GM23248 (cell line): ENCODE data around the gene SLC8A1. TPM values are rescaled to one million over a fixed set of nuclear protein-coding genes. Genes with fewer than 3 reads are reported as not detected.
A peak's percentile ranks its signal among the peaks of the same experiment; 100 is the strongest.

Experiments
- DNase-seq: peaks from one replicate; pipeline ENCODE4 v3.0.0-alpha.2; 2015
- H2AFZ ChIP-seq: fragments of 200-600 bp; sonication (generic); 2 replicates; pipeline ENCODE4 v1.6.1; 2016; ENCODE audit warnings: antibody characterized with exemption
- H3F3A ChIP-seq: fragments of 200-600 bp; sonication (generic); 2 replicates; pipeline ENCODE4 v1.6.1; 2016; ENCODE audit warnings: mild to moderate bottlenecking, antibody characterized with exemption, mixed run types; ENCODE audit not compliant: insufficient read depth
- H3K27ac ChIP-seq: fragments of 200-600 bp; sonication (generic); 2 replicates; pipeline ENCODE4 v1.5.1; 2016; ENCODE audit warnings: mild to moderate bottlenecking
- H3K27me3 ChIP-seq: fragments of 200-600 bp; sonication (generic); replicated peaks from 2 replicates; pipeline ENCODE4 v1.6.1; 2016; ENCODE audit warnings: mild to moderate bottlenecking; ENCODE audit not compliant: insufficient read depth
- H3K36me3 ChIP-seq: fragments of 200-600 bp; sonication (generic); 2 replicates; pipeline ENCODE4 v1.6.1; 2016; ENCODE audit warnings: low read depth, mild to moderate bottlenecking
- H3K4me1 ChIP-seq: fragments of 200-600 bp; sonication (generic); 2 replicates; pipeline ENCODE4 v1.6.1; 2016; ENCODE audit warnings: mild to moderate bottlenecking; ENCODE audit not compliant: insufficient read depth
- H3K4me2 ChIP-seq: fragments of 200-600 bp; sonication (generic); one replicate; pipeline ENCODE4 v1.6.1; 2016; ENCODE audit warnings: mild to moderate bottlenecking; ENCODE audit not compliant: unreplicated experiment
- H3K4me3 ChIP-seq: fragments of 200-600 bp; sonication (generic); 2 replicates; pipeline ENCODE4 v1.5.1; 2016; ENCODE audit warnings: mild to moderate bottlenecking
- H3K79me2 ChIP-seq: fragments of 200-600 bp; sonication (generic); 2 replicates; pipeline ENCODE4 v1.6.1; 2016; ENCODE audit warnings: mild to moderate bottlenecking; ENCODE audit not compliant: insufficient read depth
- H3K9ac ChIP-seq: fragments of 200-600 bp; sonication (generic); 2 replicates; pipeline ENCODE4 v1.6.1; 2016; ENCODE audit warnings: mild to moderate bottlenecking
- H3K9me2 ChIP-seq: fragments of 200-600 bp; sonication (generic); 2 replicates; pipeline ENCODE4 v1.6.1; 2016; ENCODE audit warnings: mixed run types, mild to moderate bottlenecking, moderate library complexity; ENCODE audit not compliant: insufficient read depth
- H3K9me3 ChIP-seq: fragments of 200-600 bp; sonication (generic); one replicate; pipeline ENCODE4 v1.6.1; 2017; ENCODE audit warnings: low read depth
- H4K20me1 ChIP-seq: fragments of 200-600 bp; sonication (generic); 2 replicates; pipeline ENCODE4 v1.6.0; 2016; ENCODE audit not compliant: insufficient read depth
- EZH2 ChIP-seq: fragments of 200-600 bp; sonication (generic); IDR thresholded peaks from 2 replicates; pipeline ENCODE4 v1.6.1; 2018; ENCODE audit warnings: antibody characterized with exemption, mild to moderate bottlenecking; ENCODE audit not compliant: insufficient read depth, poor library complexity, severe bottlenecking
- EZH2phosphoT487 ChIP-seq: fragments of 200-600 bp; sonication (generic); IDR thresholded peaks from 2 replicates; pipeline ENCODE4 v1.6.1; 2018; ENCODE audit warnings: antibody characterized with exemption, moderate library complexity, mild to moderate bottlenecking, low read depth; ENCODE audit not compliant: insufficient read depth
- WGBS, 2 experiments: methylation state at CpG; one replicate each; pipeline ENCODE4 v1.1.6; 2015 to 2017; ENCODE audit warnings: low lambda C conversion rate in 2 of 2, low coverage in 1 of 2; ENCODE audit errors: missing lambda C conversion rate in 2 of 2; 5-methylcytosine and 5-hydroxymethylcytosine counted together
- in situ Hi-C: fragments of 300-500 bp; cut with MboI; formaldehyde crosslinking; loops from 2 replicates; pipeline ENCODE4 v1.15.0; 2020
- polyA plus RNA-seq: library from polyadenylated mRNA; unstranded; fragments of >200 nt; fragmentation: Nextera tagmentation; extraction: Ambion mirVana; gene quantifications from 2 replicates; pipeline ENCODE4 v1.2.1, GENCODE V29; 2016
- total RNA-seq: library from RNA; depleted of rRNA; stranded (reverse); fragments of >200 nt; shearing (Covaris generic); gene quantifications from 2 replicates; pipeline ENCODE4 v1.2.3, GENCODE V29; 2014

The SLC8A1 gene
- total and polyA plus RNA-seq, 2 experiments from 2014 or later: 13.8 to 83.4 TPM

DNA sequence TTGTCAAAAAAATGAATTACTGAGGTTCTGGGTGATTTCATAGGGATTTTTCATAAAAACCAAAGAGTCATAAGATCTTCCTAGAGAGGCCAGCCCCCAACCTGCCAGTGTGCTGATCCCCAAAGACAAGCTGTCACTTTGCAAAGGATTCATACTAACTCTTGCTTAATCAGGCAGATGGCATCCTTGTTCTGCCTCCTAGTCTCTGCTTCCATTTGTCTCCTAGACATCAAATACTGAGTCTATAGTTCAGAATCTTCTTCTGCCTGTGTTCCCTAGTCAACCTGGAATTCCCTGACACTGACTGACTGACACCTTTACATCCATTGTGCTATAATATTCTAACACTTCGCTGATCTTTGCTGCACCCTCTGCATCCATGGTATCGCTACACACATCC, 84.9 kb downstream of the SLC8A1 start:
- no peak overlapping the region for H2AFZ ChIP-seq
- no peak overlapping the region for H3K9ac ChIP-seq
- H4K20me1 ChIP-seq: no peaks in the 10 kb centered on the region
- no peak for DNase-seq
- peaks cover 56% of the 10 kb centered on the region for H3K79me2 ChIP-seq
- H3K4me3 ChIP-seq: no peak overlapping the region
- H3K36me3 ChIP-seq: no peaks in the 10 kb centered on the region
- TF ChIP-seq EZH2: no peak
- TF ChIP-seq EZH2phosphoT487: no peak
- peaks cover 36% of the 10 kb centered on the region for H3F3A ChIP-seq
- peaks cover 61% of the 10 kb centered on the region for H3K4me1 ChIP-seq
- H3K27me3 ChIP-seq: no peaks in the 10 kb centered on the region
- H3K4me2 ChIP-seq: no peak overlapping the region
- no peaks in the 10 kb centered on the region for H3K9me3 ChIP-seq
- WGBS, 2 experiments: 95 to 98% methylated on average over 2 of the region's 2 CpGs
- no peak overlapping the region for H3K27ac ChIP-seq
- in situ Hi-C loops: no loop called here
- no peaks in the 10 kb centered on the region for H3K9me2 ChIP-seq

DNA sequence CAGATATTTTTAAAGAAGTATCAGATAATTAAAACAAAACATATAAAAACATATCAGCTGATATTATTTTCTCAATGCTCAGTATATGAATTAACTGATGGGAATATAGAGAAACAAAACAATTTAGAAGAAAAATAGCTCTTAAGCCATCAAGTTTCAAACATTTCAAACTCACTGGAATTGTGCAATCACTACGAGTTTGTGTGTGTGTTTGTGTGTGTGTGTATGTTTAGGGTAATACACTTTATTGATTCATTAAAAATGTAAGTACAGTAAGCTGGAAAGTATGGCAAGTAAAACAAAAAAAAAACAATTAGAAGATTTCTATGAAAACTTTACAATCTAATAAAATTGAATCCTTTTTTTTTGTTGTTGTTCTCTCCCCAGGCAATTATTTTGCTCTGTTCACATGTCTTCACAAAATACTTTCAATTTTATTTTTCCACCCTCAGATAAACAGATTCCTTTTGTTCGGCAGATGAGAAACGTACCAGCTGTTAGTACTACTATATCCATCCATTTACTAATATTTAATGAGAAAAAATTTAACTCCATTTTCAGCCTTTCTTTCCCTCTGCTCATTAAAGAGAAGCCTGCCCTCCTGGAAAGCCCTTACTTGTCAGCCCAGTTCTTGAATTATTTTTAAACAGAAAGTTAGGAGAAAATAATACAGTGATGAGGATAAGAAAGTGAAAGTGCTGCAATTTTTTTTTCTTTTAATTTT, 87.6 kb downstream of the SLC8A1 start:
- Histone ChIP-seq H3K27me3 (no peaks in the 10 kb centered on the region), H3K79me2 (peaks cover 44% of the 10 kb centered on the region), H3F3A (peaks cover 11% of the 10 kb centered on the region; the same call in 1 of the 2 replicates), H3K9me2 (no peaks in the 10 kb centered on the region), H3K36me3 (no peaks in the 10 kb centered on the region), H3K9ac (peak overlapping the region; percentile 79), H4K20me1 (no peaks in the 10 kb centered on the region), H3K4me2 (peak overlapping the region; percentile 87), H3K27ac (peak overlapping the region; percentile 60), H3K4me3 (peak overlapping the region; percentile 73), H3K9me3 (no peaks in the 10 kb centered on the region), H2AFZ (peak overlapping the region; percentile 64), H3K4me1 (peaks cover 35% of the 10 kb centered on the region)
- no peak for TF ChIP-seq EZH2phosphoT487
- TF ChIP-seq EZH2: no peak
- in situ Hi-C loops: no loop called here
- DNase-seq: peak; percentile 48
- WGBS, 2 experiments: 2 to 3% methylated on average over 3 of the region's 3 CpGs

- Histone ChIP-seq H3K27me3 (no peaks in the 10 kb centered on the region), H3F3A (peaks cover 8% of the 10 kb centered on the region; the same call in 1 of the 2 replicates), H3K9ac (peak overlapping the region; percentile 79), H3K4me2 (peak overlapping the region; percentile 87), H4K20me1 (no peaks in the 10 kb centered on the region), H2AFZ (peak overlapping the region; percentile 64), H3K27ac (peak overlapping the region; percentile 60), H3K9me3 (no peaks in the 10 kb centered on the region), H3K4me1 (peaks cover 34% of the 10 kb centered on the region), H3K4me3 (peak overlapping the region; percentile 73), H3K79me2 (peaks cover 40% of the 10 kb centered on the region), H3K36me3 (no peaks in the 10 kb centered on the region), H3K9me2 (no peaks in the 10 kb centered on the region)
- peak; percentile 57 for DNase-seq
- in situ Hi-C loops: no loop called here
- no peak for TF ChIP-seq EZH2
- TF ChIP-seq EZH2phosphoT487: no peak
- WGBS, 2 experiments: 58 to 66% methylated on average over 6 of the region's 6 CpGs
These were observed 88.3 kb downstream of the SLC8A1 start for GRCh38 chr2:40363631-40364030.

DNA sequence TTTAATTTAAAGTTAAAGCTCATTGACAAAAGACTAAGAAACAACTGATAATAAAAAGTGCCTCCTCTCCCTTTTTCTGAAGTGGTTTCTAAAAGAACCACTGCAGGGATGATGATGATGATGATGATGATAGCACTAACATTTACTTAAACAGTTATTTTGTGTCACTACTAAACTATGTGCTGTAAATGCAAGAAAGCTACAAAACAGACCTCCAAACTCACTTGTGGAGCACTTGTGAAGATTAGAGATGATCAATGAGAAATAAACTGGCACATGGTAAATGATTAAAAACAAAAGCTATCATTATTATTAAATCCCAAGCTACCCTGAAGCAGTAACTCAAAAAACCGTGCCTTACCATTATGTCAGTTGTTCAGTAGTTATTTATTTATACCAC, 88.7 kb downstream of the SLC8A1 start:
- Histone ChIP-seq H3K27me3 (no peaks in the 10 kb centered on the region), H3K9ac (peak overlapping the region; percentile 79; the same call in 1 of the 2 replicates), H3K4me3 (0 out of 2 replicates have a peak overlapping the region, but pooled peaks have one; percentile 73), H4K20me1 (no peaks in the 10 kb centered on the region), H2AFZ (no peak overlapping the region; the same call in 1 of the 2 replicates), H3K79me2 (peaks cover 42% of the 10 kb centered on the region), H3K36me3 (no peaks in the 10 kb centered on the region), H3K4me1 (peaks cover 34% of the 10 kb centered on the region), H3K9me2 (no peaks in the 10 kb centered on the region), H3F3A (peaks cover 8% of the 10 kb centered on the region; the same call in 1 of the 2 replicates), H3K9me3 (no peaks in the 10 kb centered on the region), H3K27ac (peak overlapping the region; percentile 60), H3K4me2 (peak overlapping the region; percentile 87)
- TF ChIP-seq EZH2phosphoT487 (no peak), EZH2 (no peak)
- 90 to 100% methylated on average over 1 of the region's 1 CpG for WGBS, 2 experiments
- no peak for DNase-seq
- in situ Hi-C loops: no loop called here
